ENCODE results near the gene SRSF8.

- TF ChIP-seq, protein P1, sequence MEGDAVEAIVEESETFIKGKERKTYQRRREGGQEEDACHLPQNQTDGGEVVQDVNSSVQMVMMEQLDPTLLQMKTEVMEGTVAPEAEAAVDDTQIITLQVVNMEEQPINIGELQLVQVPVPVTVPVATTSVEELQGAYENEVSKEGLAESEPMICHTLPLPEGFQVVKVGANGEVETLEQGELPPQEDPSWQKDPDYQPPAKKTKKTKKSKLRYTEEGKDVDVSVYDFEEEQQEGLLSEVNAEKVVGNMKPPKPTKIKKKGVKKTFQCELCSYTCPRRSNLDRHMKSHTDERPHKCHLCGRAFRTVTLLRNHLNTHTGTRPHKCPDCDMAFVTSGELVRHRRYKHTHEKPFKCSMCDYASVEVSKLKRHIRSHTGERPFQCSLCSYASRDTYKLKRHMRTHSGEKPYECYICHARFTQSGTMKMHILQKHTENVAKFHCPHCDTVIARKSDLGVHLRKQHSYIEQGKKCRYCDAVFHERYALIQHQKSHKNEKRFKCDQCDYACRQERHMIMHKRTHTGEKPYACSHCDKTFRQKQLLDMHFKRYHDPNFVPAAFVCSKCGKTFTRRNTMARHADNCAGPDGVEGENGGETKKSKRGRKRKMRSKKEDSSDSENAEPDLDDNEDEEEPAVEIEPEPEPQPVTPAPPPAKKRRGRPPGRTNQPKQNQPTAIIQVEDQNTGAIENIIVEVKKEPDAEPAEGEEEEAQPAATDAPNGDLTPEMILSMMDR (IDR thresholded peaks at IDR 0.05) = no peak
- TF ChIP-seq EP300 (IDR thresholded peaks at IDR 0.05) (no peak), POLR2A (IDR thresholded peaks at IDR 0.05; ENCODE audit: low read depth) (no peak)
Measured at GRCh38 chr11:95093548-95093947, 26.8 kb downstream of the SRSF8 start.
